HEK293T (cell line): ENCODE data around the gene OR2A14.
"Not testable (repeated sequence)": the region's sequence is repeated elsewhere in the genome, so short reads cannot be mapped to it uniquely, and the experiment has no call there.

Experiments
- CTCF ChIA-PET: fragments of 350-600 bp; formaldehyde crosslinking; extraction: SDS; loops from one replicate; lab custom pipeline; 2021; ENCODE audit warnings: antibody characterized with exemption, inconsistent platforms; lab: Yijun Ruan, JAX
- POLR2A ChIA-PET: fragments of 350-600 bp; formaldehyde crosslinking; extraction: SDS; loops from one replicate; lab custom pipeline; 2020; ENCODE audit warnings: antibody characterized with exemption, inconsistent platforms; lab: Yijun Ruan, JAX
- DNase-seq: peaks from one replicate; pipeline ENCODE4 v3.0.0; 2012; ENCODE audit warnings: mixed read lengths; ENCODE audit errors: extremely low spot score
- ARNT ChIP-seq: fragments of 450-650 bp; IDR thresholded peaks from 2 replicates; pipeline ENCODE4 v1.6.1; 2017; ENCODE audit warnings: mild to moderate bottlenecking
- BHLHE40 ChIP-seq: fragments of 450-650 bp; IDR thresholded peaks from 2 replicates; pipeline ENCODE4 v1.6.1; 2016; ENCODE audit warnings: mild to moderate bottlenecking, moderate library complexity, borderline replicate concordance
- CTBP1 ChIP-seq: fragments of 450-650 bp; IDR thresholded peaks from 2 replicates; pipeline ENCODE4 v1.6.1; 2016; ENCODE audit warnings: borderline replicate concordance
- ELF4 ChIP-seq: fragments of 450-650 bp; IDR thresholded peaks from 2 replicates; pipeline ENCODE4 v1.6.1; 2017; ENCODE audit warnings: antibody characterized with exemption
- FOXA1 ChIP-seq: fragments of 450-650 bp; IDR thresholded peaks from 2 replicates; pipeline ENCODE4 v1.6.1; 2016; ENCODE audit warnings: mild to moderate bottlenecking
- FOXK2 ChIP-seq: fragments of 450-650 bp; IDR thresholded peaks from 2 replicates; pipeline ENCODE4 v1.6.1; 2016; ENCODE audit warnings: mild to moderate bottlenecking
- FOXM1 ChIP-seq: fragments of 450-650 bp; IDR thresholded peaks from 2 replicates; pipeline ENCODE4 v1.6.1; 2017; ENCODE audit warnings: mild to moderate bottlenecking, borderline replicate concordance
- HDGF ChIP-seq: fragments of 450-650 bp; IDR thresholded peaks from 2 replicates; pipeline ENCODE4 v1.6.1; 2017; ENCODE audit warnings: antibody characterized with exemption, borderline replicate concordance
- L3MBTL2 ChIP-seq: fragments of 450-650 bp; conservative IDR thresholded peaks from 2 replicates; pipeline ENCODE4 v1.6.1; 2016; ENCODE audit warnings: mild to moderate bottlenecking
- LEF1 ChIP-seq: fragments of 450-650 bp; IDR thresholded peaks from 2 replicates; pipeline ENCODE4 v1.6.1; 2017; ENCODE audit warnings: mild to moderate bottlenecking, borderline replicate concordance
- NFRKB ChIP-seq: fragments of 450-650 bp; IDR thresholded peaks from 2 replicates; pipeline ENCODE4 v1.6.1; 2016; ENCODE audit warnings: mild to moderate bottlenecking, moderate library complexity
- SP1 ChIP-seq: fragments of 450-650 bp; IDR thresholded peaks from 2 replicates; pipeline ENCODE4 v1.6.1; 2017
- SUZ12 ChIP-seq: fragments of 450-650 bp; IDR thresholded peaks from 2 replicates; pipeline ENCODE4 v1.6.1; 2016; ENCODE audit warnings: mild to moderate bottlenecking
- TARDBP ChIP-seq: fragments of 450-650 bp; IDR thresholded peaks from 2 replicates; pipeline ENCODE4 v1.6.1; 2016
- ZNF384 ChIP-seq: fragments of 450-650 bp; IDR thresholded peaks from 2 replicates; pipeline ENCODE4 v1.6.1; 2016
- TF ChIP-seq, protein P1 (sequence below): fragments of 450-650 bp; IDR thresholded peaks from 2 replicates; pipeline ENCODE4 v1.6.1; 2016

The OR2A14 gene

DNA sequence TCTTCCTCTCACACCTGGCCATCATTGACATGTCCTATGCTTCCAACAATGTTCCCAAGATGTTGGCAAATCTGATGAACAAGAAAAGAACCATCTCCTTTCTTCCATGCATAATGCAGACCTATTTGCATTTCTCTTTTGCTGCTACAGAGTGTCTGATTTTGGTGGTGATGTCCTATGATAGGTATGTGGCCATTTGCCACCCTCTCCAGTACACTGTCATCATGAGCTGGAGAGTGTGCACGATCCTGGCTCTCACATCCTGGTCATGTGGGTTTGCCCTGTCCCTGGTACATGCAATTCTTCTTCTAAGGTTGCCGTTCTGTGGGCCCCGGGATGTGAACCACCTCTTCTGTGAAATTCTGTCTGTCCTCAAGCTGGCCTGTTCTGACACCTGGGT is 19.2 kb downstream of the OR2A14 start:
- DNase-seq: no peak
- ChIA-PET POLR2A (no interaction called here), CTCF (no interaction called here)
- TF ChIP-seq ZNF384 (no peak), ARNT (no peak), SUZ12 (no peak), NFRKB (no peak), HDGF (no peak), SP1 (no peak), ELF4 (no peak), BHLHE40 (no peak), FOXM1 (no peak), LEF1 (no peak), L3MBTL2 (no peak), FOXK2 (no peak)
- TF ChIP-seq, protein P1, sequence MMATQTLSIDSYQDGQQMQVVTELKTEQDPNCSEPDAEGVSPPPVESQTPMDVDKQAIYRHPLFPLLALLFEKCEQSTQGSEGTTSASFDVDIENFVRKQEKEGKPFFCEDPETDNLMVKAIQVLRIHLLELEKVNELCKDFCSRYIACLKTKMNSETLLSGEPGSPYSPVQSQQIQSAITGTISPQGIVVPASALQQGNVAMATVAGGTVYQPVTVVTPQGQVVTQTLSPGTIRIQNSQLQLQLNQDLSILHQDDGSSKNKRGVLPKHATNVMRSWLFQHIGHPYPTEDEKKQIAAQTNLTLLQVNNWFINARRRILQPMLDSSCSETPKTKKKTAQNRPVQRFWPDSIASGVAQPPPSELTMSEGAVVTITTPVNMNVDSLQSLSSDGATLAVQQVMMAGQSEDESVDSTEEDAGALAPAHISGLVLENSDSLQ: no peak

DNA sequence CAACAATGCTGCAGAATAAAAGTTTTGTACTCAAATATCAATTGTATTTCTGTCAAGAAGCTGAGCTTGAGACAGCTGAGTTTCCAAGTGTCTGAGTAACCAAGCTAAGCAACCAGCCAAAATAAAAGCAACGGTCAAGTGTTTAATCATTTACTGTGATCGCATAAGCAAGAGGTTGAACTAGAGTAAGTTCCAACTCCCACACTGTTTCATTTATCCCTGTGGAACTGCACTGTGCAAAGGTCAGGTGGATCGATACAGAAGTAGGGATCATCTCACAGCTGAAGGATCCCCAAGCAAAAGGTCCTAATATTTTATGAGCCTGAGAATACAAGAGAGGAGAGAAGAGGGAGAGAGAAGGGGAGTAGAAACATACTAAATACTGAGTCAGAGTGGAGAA is 21.4 kb downstream of the OR2A14 start:
- TF ChIP-seq SUZ12 (no peak), FOXA1 (no peak), ARNT (no peak), SP1 (no peak), LEF1 (no peak), FOXM1 (no peak), ZNF384 (no peak), CTBP1 (no peak), BHLHE40 (no peak), TARDBP (no peak), L3MBTL2 (no peak), HDGF (no peak), FOXK2 (no peak), ELF4 (no peak), NFRKB (no peak)
- TF ChIP-seq, protein P1: no peak
- ChIA-PET CTCF (no interaction called here), POLR2A (no interaction called here)
- no peak for DNase-seq

GRCh38 chr7:144148224-144148827 is 25.4 kb downstream of the OR2A14 start:
- no peak for DNase-seq
- POLR2A ChIA-PET: no interaction called here
- TF ChIP-seq FOXM1 (no peak), SP1 (no peak), CTBP1 (no peak), HDGF (no peak), ARNT (no peak), TARDBP (no peak), FOXK2 (no peak), BHLHE40 (no peak), ELF4 (no peak), LEF1 (no peak)
- CTCF ChIA-PET: interaction anchor here (0.9 kb wide), 1 partner anchor 20 kb away, joined by 4 read pairs; no protein-coding TSS in a partner anchor

GRCh38 chr7:144158861-144159260 is 35.9 kb downstream of the OR2A14 start:
- CTCF ChIA-PET: no interaction called here

DNA sequence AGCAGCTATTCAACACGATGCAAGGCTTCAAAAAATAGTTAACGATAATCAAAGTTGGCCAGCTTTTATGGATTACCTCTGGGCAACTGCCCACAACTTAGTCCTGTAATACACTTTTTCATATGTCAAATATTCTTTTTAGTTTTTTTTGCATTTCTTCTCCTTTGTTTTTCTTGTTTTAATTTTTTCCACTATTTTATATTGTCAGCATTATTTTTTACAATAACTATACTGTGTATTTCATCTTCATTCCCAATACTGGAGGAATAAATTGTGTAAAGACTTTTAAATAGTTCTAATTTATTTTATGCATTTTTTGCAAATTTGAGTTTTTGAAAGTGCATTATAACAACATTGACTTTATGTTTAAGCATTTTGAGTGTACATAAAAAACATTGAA is 41.8 kb downstream of the OR2A14 start:
- ChIA-PET POLR2A (no interaction called here), CTCF (no interaction called here)
- DNase-seq: no peak
- no peak for TF ChIP-seq HDGF
- TF ChIP-seq LEF1: no peak
- no peak for TF ChIP-seq SUZ12
- no peak for TF ChIP-seq NFRKB
- TF ChIP-seq CTBP1: no peak
- TF ChIP-seq TARDBP: no peak
- TF ChIP-seq ARNT: no peak
- no peak for TF ChIP-seq L3MBTL2
- no peak for TF ChIP-seq FOXA1
- TF ChIP-seq BHLHE40: no peak
- TF ChIP-seq FOXK2: no peak
- TF ChIP-seq FOXM1: no peak
- TF ChIP-seq, protein P1: no peak
- no peak for TF ChIP-seq ZNF384
- no peak for TF ChIP-seq ELF4

More at GRCh38 chr7:144158861-144159260, 35.9 kb downstream of the OR2A14 start:
- TF ChIP-seq SP1 (no peak), TARDBP (no peak), SUZ12 (no peak), FOXA1 (no peak), ARNT (no peak), ZNF384 (no peak), BHLHE40 (no peak)
- no peak for DNase-seq
- POLR2A ChIA-PET: no interaction called here

DNA sequence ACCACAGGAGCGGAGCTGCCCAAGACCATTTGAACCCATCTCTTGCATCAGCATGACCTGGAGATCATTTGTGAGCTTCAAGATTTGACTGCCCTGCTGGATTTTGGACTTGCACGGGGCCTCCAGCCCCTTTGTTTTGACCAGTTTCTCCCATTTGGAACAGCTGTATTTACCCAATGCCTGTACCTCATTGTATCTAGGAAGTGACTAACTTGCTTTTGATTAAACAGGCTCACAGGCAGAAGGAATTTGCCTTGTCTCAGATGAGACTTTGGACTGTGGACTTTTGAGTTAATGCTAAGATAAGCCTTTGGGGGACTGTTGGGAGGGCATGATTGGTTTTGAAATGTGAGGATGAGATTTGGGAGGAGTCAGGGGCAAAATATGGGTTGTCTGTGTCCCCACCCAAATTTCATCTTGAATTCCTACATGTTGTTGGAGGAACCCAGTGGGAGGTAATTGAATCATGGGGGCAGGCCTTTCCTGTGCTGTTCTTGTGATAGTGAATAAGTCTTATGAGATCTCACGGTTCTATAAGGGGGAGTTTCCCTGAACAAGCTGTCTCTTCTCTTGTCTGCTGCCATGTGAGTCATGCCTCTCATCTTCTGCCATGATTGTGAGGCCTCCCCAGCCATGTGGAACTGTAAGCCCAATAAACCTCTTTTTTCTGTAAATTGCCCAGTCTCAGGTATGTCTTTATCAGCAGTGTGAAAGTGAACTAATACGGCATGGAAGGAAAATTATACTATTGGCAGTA is 48.8 kb downstream of the OR2A14 start:
- CTCF ChIA-PET, POLR2A ChIA-PET, DNase-seq: not testable (repeated sequence)
